NCI-H1436 (cell line): Measurements from ENCODE around the gene LZTS3.
"Not testable (repeated sequence)": the region's sequence is repeated elsewhere in the genome, so short reads cannot be mapped to it uniquely, and the experiment has no call there.

Experiments used
- DNase-seq: peaks from one replicate; lab custom pipeline; 2025; lab: John Stamatoyannopoulos, UW

Gene LZTS3

GRCh38 chr20:3192226-3193015 is 19.1 kb upstream of the LZTS3 start:
- DNase-seq, result no peak

DNA sequence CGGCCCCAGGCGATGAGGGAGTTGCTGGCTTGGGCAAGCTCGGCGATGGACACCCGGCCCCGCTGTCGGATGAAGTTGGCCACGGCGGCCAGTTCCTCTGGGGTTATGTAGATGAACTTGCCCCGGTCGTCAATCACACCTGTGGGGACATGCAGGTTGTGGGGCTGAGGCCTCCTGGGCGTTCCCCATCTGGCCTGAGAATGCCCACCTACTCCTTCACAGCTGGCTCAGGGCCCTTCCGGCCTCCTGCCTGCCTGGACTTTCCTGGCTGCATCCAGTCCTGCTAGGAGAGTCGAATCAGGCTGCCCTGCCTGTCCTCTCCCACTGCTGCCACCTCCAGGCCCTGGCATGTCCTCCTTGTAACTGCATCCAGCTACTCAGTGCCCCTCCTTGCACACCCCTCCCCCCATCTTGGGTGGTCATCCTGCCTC is 17.3 kb upstream of the LZTS3 start:
- no peak for DNase-seq

GRCh38 chr20:3189561-3190131 is 16.3 kb upstream of the LZTS3 start:
- DNase-seq, result no peak

DNA sequence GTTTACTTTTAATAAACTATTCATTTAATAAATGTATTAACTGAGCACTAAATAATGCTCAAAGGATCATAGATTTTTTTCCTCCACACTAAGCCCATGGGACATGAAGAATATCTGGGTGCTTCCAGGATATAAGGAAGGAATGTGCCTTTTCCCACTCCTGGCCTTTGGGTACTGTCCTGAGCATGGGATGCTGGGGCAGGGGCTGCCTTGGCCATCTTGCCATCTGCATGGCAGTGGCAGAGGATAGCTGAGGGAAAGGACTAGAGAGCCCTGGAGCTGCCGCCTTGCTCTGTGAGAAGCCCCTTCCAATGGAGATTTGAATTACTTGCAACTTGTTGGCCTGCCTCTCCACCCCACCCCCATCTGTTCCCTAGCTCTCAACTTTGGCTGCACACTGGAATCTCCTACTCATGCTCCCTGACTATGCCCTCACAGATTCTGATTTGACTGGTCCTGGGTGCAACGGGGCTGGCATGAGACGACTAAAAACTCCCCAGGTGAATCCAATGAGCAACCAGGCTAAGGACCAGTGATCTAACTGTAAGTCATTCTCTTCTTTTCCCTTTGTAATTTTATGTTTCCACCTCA is 15.6 kb upstream of the LZTS3 start:
- no peak for DNase-seq

DNA sequence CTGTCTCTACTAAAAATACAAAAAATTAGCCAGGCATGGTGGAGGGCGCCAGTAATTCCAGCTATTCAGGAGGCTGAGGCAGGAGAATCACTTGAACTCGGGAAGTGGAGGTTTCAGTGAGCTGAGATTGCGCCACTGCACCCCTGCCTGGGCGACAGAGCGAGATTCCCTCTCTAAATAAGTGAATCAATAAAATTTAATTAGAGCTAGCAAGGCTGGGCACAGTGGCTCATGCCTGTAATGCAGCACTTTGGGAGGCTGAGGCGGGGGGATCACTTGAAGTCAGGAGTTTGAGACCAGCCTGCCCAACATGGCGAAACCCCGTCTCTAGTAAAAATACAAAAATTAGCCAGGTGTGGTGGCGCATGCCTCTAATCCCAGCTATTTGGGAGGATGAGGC is 14.5 kb upstream of the LZTS3 start:
- DNase-seq, result not testable (repeated sequence)

GRCh38 chr20:3183896-3184612 is 10.7 kb upstream of the LZTS3 start:
- DNase-seq, result no peak

DNA sequence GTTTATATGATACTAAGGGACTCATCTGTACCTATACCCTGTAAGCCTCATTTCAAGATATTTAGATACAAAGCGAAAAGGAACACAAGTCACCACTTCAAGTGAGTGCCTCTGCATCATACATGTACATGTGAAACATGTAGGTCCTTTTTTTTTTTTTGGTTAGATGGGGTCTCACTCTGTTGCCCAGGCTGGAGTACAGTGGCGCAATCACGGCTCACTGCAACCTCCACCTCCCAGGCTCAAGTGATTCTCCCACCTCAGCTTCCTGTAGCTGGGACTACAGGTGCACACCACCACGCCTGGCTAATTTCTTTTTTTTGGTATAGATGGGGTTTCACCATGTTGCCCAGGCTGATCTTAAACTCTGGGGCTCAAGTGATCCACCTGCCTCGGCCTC is 9.1 kb upstream of the LZTS3 start:
- not testable (repeated sequence) for DNase-seq

DNA sequence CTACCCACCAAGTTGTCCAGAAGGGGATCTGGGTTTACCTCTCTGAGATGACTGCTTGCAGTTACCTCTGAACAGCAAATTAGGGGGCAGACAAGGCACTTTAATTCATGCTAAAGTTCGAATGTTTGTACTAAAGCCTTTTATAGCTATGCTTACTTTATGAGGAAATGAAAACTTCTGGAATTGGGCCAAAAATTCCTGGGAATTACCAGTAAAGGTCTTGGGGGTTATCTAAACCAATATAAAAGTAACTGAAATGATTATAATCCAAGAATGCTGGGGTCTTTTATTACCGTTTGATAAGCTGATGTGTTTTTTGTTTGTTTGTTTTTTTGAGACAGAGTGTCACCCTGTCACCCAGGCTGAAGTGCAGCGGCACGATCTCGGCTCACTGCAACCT is 7.9 kb upstream of the LZTS3 start:
- no peak for DNase-seq

GRCh38 chr20:3180319-3180718 is 7.0 kb upstream of the LZTS3 start:
- DNase-seq, result no peak

DNA sequence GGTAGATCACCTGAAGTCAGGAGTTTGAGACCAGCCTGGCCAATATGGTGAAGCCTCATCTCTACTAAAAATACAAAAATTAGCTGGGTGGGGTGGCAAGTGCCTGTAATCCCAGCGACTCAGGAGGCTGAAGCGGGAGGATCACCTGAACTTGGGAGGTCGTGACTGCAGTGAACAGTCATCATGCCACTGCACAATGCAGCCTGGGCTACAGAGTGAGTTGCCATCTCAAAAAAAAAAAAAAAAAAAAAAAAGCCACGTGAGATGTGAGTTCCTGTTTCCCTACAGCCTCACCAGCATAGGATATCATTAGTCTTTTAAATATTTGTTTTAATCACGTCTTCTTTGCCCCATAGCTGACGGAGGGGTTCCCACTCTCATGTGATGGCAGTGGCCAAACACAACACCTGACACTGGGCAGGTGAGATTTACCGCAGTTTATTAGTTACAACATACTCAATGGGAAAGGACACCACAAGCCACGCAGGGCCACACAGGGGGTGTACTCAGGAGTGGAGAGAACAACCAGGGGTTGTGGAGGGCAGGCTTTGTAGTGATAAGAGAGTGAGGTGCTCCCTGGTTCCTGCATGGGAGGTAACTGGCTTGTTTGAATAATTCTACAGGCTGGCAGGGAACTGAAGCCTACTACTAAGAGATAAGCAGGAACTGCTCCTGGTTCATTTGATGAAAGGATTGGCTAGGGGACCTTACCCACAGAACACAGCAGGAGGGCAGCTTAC is 4.6 kb upstream of the LZTS3 start:
- no peak for DNase-seq

DNA sequence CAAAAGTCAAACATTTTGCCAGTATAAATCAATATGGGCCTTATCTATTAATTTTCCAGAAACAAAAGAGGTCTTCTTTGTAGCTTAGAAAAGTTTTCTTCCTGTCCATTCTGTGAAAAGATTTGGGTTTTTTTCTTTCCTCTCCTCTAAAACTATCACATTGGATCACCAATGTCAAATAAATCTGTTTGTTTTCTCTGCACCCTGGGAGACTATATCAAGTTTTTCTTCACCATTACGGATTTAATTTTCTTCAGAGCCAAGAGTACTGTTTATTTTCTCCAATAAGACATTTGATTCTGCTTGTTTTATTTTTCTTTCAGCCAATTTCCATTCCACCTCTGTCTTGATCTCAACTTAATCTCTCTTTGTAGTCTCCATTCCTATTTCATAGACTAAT is 1.9 kb upstream of the LZTS3 start:
- DNase-seq, result no peak

DNA sequence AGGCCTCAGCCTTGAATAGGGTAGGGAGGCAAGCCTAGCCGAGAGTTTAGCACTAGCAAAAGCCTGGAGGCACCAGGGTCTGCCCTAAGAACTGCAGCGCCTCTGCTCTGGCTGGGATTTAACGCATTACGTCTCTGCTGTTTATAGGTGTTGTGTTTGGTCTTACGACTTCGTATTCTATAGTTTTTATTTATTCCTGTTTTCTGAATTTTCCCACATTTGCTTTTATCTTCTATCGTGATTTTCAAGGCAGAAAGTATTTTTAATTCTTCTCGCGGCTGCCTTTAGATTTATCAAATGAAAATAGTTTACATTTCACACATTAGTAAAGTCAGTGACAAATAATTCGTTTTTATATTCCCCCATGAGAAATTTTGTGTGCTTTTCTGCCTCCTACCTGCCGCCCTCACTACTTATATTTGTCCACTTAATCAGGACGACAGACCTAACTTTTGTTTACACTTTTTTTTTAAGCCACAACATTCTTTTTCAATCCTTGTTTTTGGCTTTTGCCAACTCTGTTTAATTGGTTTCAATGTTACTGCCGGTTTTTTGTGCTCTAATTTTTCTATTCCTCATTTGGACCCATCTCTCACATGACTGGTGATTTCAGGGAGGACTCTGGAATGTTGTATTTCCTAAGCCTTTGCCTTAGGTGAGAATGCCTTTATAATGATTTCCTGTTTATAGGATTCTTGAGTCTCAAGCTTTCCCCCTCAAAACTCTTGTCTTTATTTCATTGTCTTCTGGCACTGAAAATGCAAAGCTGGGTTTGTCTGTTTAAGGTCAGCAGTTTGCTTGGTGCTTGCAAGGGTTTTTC is 1.3 kb upstream of the LZTS3 start:
- no peak for DNase-seq

GRCh38 chr20:3173610-3174441 is 477 bp upstream of the LZTS3 start:
- DNase-seq, result peak; percentile 82

- DNase-seq, result no peak
These were observed 1.0 kb downstream of the LZTS3 start for GRCh38 chr20:3172126-3172932.

DNA sequence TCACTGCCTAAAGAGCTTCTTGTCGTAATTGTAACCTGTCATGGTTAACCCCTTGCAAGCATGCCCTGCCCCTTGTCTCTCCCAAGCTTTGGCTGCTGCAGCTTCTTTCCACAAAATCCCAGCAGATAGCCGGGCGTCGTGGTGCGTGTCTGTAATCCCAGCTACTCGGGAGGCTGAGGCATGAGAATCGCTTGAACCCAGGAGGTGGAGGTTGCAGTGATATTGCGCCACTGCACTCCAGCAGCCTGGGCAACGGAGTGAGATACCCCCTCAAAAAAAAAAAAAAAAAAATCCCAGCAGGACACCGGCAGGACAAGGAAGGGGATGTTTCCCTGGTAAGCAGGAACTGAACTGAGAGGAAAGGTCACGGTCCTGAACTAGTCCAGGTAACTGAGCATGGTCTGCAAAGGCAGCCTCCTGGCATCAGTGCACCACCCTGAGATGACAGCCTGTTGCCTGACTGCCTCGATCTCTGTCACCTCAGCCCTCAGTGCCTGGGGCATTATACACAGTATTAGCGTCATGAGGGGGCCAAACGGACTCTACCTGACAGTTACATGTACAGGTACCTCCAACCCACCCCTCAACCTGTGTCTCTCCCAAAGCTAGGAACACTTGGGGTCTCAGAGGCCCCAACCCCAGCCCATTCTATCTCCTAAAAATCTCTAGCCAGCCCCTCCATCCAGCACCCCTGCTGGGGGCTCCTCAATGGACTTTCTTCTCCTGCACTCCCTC is 1.8 kb downstream of the LZTS3 start:
- DNase-seq, result no peak

DNA sequence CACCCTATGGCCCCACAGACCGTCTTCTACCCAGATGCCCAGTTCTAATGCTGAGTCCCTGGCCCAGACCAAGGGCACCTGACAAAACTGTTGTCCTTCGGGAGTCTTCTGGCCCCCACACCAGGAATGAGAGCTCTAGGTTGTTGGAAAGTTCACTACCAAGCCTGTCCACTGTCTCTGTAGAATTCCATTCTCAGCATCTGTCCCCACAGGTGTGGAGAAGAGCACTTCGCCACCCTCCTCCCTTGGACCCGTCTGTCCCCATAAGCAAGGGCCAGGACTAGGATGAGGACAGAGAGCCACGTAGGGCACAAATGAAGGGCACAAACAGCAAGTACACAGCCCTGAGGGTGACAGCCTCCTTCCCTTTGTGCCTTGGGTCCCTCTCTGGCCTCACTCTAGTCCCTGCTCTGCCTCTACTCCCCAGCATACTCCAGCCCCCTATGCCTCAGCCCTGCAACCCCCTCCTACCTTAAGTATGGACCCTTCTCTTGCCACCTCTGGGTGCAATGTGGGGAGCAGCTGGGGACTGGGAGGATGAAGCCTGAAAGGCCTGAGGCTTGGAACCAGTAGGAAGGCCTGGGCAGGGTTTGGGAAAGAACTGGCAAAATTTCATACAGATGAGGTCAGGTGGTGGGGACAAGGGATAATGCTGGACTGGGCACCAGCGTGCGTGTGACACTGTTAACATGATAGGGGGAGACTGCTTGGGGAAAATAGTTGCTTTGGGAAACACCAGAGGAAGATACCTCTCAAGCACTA is 4.3 kb downstream of the LZTS3 start:
- no peak for DNase-seq

GRCh38 chr20:3168079-3168828 is 5.1 kb downstream of the LZTS3 start:
- peak; percentile 44 for DNase-seq
